Nephron progenitor cell (in vitro differentiated cells): ENCODE data around the gene SEPTIN12.

Experiments used
- DNase-seq: peaks from one replicate; pipeline ENCODE4 v3.0.0; 2021
- H3K27ac Mint-ChIP-seq: 2 replicates; pipeline ENCODE4 v1.8.0; 2021; ENCODE audit warnings: mild to moderate bottlenecking, moderate library complexity, mixed read lengths
- H3K27me3 Mint-ChIP-seq: 2 replicates; pipeline ENCODE4 v1.8.0; 2021; ENCODE audit warnings: mild to moderate bottlenecking, low read depth, mixed read lengths; ENCODE audit not compliant: poor library complexity
- H3K36me3 Mint-ChIP-seq: 2 replicates; pipeline ENCODE4 v1.8.0; 2021; ENCODE audit warnings: low read depth, mixed read lengths
- H3K4me1 Mint-ChIP-seq: 2 replicates; pipeline ENCODE4 v1.8.0; 2021; ENCODE audit warnings: mixed read lengths
- H3K4me3 Mint-ChIP-seq: 2 replicates; pipeline ENCODE4 v1.8.0; 2021; ENCODE audit warnings: mild to moderate bottlenecking, moderate library complexity, mixed read lengths
- H3K9me3 Mint-ChIP-seq: 2 replicates; pipeline ENCODE4 v1.8.0; 2021; ENCODE audit warnings: mild to moderate bottlenecking, moderate library complexity, mixed read lengths
- CTCF ChIP-seq: fragments of 200-600 bp; sonication (generic); IDR thresholded peaks from 2 replicates; pipeline ENCODE4 v1.5.0; 2021; ENCODE audit warnings: antibody characterized with exemption

SEPTIN12 gene

GRCh38 chr16:4805231-4805630 is 17.1 kb upstream of the SEPTIN12 start:
- DNase-seq, result no peak
- H3K4me1 Mint-ChIP-seq, result peaks cover 28% of the 10 kb centered on the region
- no peaks in the 10 kb centered on the region for H3K9me3 Mint-ChIP-seq
- H3K27me3 Mint-ChIP-seq, result peaks cover 3% of the 10 kb centered on the region
- H3K27ac Mint-ChIP-seq, result no peak overlapping the region
- TF ChIP-seq CTCF, result no peak
- H3K4me3 Mint-ChIP-seq, result no peak overlapping the region
- H3K36me3 Mint-ChIP-seq, result peaks cover 32% of the 10 kb centered on the region

- no peak for DNase-seq
- peaks cover 3% of the 10 kb centered on the region for H3K27me3 Mint-ChIP-seq
- peaks cover 29% of the 10 kb centered on the region for H3K4me1 Mint-ChIP-seq
- H3K9me3 Mint-ChIP-seq, result no peaks in the 10 kb centered on the region
- peak overlapping the region; percentile 84 for H3K4me3 Mint-ChIP-seq
- H3K36me3 Mint-ChIP-seq, result peaks cover 32% of the 10 kb centered on the region
- peak overlapping the region; percentile 74 for H3K27ac Mint-ChIP-seq
- no peak for TF ChIP-seq CTCF
Observed at GRCh38 chr16:4803898-4804762, 16.0 kb upstream of the SEPTIN12 start.

GRCh38 chr16:4803401-4803844 is 15.3 kb upstream of the SEPTIN12 start:
- Mint-ChIP-seq H3K4me1 (peaks cover 29% of the 10 kb centered on the region), H3K27ac (no peak overlapping the region), H3K9me3 (no peaks in the 10 kb centered on the region), H3K36me3 (peaks cover 32% of the 10 kb centered on the region), H3K4me3 (peak overlapping the region; percentile 84), H3K27me3 (peaks cover 6% of the 10 kb centered on the region)
- no peak for TF ChIP-seq CTCF
- DNase-seq, result no peak

- no peak for TF ChIP-seq CTCF
- H3K9me3 Mint-ChIP-seq, result no peaks in the 10 kb centered on the region
- H3K4me3 Mint-ChIP-seq, result peak overlapping the region; percentile 84
- H3K4me1 Mint-ChIP-seq, result peaks cover 29% of the 10 kb centered on the region
- DNase-seq, result peak; percentile 93
- peaks cover 30% of the 10 kb centered on the region for H3K36me3 Mint-ChIP-seq
- no peak overlapping the region for H3K27ac Mint-ChIP-seq
- peaks cover 6% of the 10 kb centered on the region for H3K27me3 Mint-ChIP-seq
Observed at GRCh38 chr16:4802659-4803287, 14.6 kb upstream of the SEPTIN12 start.

- peak within 1 kb of the TSS; percentile 54 for H3K27ac Mint-ChIP-seq
- H3K9me3 Mint-ChIP-seq, result no peaks in the 10 kb centered on the region
- peaks cover 8% of the 10 kb centered on the region for H3K27me3 Mint-ChIP-seq
- H3K4me1 Mint-ChIP-seq, result peaks cover 29% of the 10 kb centered on the region
- no peak for TF ChIP-seq CTCF
- peak; percentile 79 for DNase-seq
- H3K4me3 Mint-ChIP-seq, result peak within 1 kb of the TSS; percentile 84
- H3K36me3 Mint-ChIP-seq, result peaks cover 24% of the 10 kb centered on the region
Observed at GRCh38 chr16:4801962-4802658, 14.0 kb upstream of the SEPTIN12 start, which contains the start of gene ROGDI. Gene ROGDI, minus strand, starts transcription at chr16:4802633. Its CDS starts 62 bp downstream, at chr16:4802571.
